HG02840 (cell line): ENCODE measurements around the gene FHOD3.

ENCODE experiments used
- ATAC-seq: cut with Tn5 transposase; IDR thresholded peaks from one replicate; pipeline ENCODE4 v1.9.1; 2021; ENCODE audit warnings: mild to moderate bottlenecking, moderate library complexity, moderate number of reproducible peaks; ENCODE audit not compliant: unreplicated experiment, low FRiP score

FHOD3 gene

DNA sequence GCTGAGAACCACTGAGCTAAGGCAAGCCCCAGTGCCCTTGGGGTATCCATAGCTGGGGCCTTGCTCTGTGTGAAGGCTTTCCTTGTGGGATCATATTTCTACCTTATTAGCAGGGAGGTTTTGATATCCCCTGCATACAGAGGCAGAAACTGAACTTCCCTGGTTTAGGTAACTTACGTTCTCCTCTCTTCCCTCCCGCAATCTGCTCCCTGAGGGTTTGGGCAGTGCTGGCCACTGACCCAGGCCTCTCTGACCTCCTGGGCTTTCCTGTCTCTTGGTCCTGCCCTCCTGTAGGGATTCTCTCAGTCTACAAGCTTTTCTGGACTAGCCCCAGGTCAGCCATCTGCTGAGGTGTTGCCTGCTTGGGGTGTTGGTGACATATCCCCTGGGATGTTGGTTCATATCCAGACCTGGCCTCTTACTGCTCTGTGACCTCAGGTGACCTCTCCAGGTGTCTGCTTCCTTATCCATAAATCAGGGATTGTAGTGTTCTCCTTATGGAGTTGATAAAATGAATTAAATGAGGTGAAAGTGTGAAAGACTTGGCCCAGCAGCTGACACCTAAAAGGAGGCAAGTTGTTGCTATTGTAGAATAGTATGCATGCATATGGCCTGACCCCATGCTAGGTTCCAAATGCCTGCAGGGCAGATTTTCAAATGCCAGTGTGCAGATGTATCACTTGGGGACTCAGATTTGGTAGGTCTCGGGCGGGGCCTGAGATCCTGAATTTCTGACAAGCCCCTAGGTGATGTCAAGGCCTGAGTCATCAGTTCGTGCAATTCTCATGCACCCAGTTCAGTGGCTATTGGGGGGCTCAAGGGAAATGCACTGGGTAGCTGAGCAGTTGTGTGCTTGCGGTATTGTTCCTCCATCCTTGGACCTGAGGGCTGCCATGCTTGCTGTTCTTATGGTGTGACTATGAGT, 106.6 kb downstream of the FHOD3 start:
- ATAC-seq: no peak

GRCh38 chr18:36405611-36406010, 108.1 kb downstream of the FHOD3 start:
- ATAC-seq: no peak

DNA sequence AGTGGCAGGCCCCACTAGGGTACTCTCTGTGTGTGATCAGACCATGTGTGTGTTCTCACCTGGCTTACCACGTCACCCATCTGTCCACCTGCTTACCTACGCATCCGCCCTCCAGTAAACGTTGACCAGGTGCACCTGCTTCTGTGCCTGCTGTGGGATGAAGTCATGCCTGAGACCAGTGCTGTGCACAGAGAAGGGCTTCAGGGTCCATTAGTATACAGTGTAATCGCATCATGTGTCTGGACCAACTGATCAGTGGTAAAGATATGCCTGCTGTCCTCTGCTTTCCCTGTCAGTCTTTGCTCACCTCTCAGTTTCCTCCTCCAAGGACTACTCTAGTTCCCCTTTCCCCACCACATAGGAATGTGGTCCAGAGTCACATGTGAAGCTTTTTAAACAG, 109.3 kb downstream of the FHOD3 start:
- ATAC-seq: no peak

GRCh38 chr18:36408606-36409005, 111.1 kb downstream of the FHOD3 start:
- no peak for ATAC-seq

DNA sequence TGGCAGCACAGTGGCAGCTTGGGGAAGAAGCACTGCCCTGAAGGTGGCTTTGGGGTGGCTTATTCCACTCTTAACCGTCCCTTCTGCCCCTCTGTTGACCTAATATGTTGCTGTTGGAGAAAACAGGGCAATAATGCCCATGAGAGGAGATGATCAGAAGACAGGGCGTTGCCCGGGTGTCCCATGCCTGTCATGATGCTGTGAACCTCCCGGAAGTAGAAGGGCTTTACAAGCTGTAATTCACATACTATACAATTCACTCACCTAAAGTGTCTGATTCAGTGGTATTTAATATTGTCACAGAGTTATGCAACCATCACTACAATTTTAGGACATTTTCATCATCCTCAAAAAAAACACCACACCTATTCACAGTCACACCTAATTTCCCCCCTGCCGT, 112.3 kb downstream of the FHOD3 start:
- no peak for ATAC-seq

- no peak for ATAC-seq
Measured at GRCh38 chr18:36410346-36410745, 112.8 kb downstream of the FHOD3 start.

GRCh38 chr18:36411745-36412168, 114.2 kb downstream of the FHOD3 start:
- ATAC-seq: no peak

DNA sequence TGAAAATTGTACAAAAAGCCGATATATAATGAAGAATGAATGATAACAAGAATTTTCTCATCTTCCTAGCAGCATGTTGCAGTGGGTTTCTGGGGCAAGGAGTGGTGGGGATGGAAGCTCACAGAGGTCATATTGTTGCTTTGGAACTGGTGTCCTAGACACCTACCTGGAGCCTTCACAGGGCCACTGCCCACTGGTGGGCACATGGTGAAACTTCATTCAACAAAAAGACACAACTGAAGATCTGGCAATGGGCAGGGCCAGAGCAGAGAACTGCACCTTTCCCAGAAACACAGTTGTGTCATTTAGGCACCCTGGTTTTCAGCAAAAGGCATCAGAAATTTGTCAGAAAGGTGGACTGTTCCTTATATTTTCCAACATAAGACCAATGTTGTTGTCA, 115.3 kb downstream of the FHOD3 start:
- no peak for ATAC-seq

GRCh38 chr18:36415171-36415570, 117.7 kb downstream of the FHOD3 start:
- ATAC-seq: no peak

DNA sequence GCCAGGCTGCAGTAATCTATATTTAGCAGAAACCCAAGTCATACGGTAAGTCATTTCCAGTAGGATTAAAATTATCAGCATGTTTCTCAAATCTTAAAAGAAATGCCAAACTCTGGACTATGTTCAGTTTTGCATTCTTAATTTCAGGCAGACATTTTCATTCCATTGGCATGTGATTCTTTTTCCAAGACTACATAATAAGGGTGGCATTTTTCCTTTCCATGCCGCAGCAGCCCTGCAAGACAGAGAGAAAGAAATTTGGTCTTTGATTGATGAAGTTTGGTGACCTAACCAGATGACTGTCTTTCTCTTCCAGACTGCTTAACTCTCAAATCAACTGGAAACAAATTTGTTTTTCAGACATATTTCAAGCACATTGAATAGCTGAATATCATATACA, 118.1 kb downstream of the FHOD3 start:
- ATAC-seq: no peak

DNA sequence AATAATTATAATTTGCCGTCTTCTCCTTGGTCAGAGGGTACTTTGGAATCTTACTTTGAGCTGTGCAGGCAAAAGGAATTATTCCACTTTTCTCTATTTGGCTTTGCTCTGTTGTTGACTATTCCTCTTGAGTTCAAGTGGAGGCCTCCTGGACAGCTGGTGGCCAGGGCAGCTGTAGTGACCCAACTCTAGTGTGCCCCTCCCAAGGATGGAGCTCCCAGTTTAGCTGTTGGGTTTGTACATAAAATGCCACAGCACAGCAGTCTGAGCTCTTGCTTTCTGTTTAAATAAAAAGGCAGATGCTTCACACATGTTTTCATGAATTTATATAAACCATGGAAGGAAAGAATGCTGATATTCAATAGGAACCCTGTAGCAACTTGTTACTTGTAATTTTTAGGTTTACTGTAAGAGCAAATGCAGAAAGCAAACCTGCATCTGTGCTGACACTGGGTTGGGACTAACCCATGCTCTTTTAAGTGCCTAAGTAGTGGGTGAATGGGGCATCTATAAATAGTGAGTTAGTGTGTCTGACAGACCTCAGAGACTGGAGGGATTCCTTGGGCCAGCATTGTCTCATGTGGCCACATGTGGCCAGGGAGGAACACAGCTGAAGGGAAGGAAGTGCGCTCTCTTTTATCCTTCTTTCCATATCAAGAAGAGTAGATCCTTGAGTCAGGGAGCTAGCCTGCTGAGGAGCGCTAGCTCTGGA, 121.8 kb downstream of the FHOD3 start:
- no peak for ATAC-seq

DNA sequence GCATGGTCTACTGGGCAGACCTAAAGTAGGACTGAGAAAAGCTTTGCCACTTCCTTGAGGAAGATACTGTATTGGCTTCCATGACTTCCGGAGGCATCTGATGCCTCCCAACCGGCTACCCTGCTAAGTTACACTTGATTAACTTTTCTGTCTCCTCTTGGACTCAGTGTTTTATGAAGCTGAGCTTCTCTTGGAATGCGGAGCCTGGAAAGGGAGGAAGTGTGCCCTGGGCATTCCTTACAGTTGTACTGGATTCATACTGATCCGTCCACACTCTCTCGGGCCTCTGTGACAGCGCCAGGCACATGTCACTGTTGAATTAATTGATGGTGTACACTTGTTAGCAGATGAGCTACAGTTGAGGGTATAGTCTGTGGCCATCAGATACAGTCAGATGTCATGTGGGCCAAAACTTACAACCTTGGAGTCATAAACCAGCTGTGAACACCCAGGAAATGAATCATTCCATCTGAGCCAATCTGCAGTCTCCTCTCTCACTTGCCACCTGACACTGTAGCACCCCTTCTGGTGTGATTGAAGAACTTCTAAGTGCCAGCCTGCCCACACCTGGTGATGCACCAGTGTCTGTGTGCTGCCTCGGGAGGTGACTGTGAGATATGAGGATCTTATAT, 122.5 kb downstream of the FHOD3 start:
- ATAC-seq: no peak

DNA sequence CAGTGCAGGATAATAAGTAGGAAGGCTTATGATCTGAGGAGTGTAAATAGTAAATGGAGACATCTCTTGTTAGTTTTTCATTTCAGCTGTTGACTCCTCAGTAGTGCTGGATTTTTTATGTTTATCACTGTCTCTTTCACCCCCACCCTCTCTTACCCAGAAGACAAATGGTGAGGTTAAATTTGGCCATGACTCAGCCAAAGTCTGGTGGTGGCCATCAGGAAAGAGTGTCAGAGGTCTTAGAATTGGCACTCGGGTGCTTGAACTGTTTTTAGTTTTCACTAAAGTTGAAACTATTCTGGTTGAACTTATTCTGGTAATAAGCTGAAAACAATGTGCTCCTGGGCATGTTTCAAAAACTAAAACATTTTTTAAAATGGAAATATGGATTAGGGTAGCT, 123.3 kb downstream of the FHOD3 start:
- ATAC-seq: no peak

GRCh38 chr18:36424741-36425142, 127.2 kb downstream of the FHOD3 start:
- no peak for ATAC-seq

- ATAC-seq: no peak
Measured at GRCh38 chr18:36427369-36427768, 129.9 kb downstream of the FHOD3 start.

- ATAC-seq: no peak
Measured at GRCh38 chr18:36427831-36428230, 130.3 kb downstream of the FHOD3 start.

DNA sequence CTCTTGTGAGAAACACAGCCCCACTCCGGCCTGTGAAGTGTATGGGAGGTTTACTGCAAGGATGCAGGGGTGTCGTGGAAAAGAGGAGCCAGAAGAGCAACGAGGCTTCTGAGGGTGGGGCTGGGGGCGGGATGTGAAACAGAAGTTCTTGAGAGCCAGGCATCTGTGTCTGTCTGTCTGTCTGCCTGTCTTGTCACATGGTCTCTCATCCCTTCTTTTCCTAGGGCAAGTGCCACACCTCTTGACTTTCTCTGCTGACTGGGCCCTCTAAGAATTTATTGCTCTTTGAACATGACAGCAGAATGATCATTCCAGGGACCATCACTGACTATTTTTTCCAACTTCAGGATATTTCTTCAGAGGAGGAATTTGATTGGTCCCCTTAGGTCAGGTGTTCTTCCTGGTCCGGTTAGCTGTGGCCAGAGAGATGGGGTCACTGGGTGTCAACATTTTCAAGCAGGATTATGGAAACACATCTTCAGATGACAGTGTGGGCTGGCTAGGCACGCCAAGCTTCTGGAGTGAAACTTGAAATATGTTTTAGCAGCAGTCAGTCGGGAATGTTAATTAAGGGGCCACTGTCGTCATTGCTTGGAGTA, 131.0 kb downstream of the FHOD3 start:
- no peak for ATAC-seq

- ATAC-seq: no peak
Measured at GRCh38 chr18:36432880-36433555, 135.5 kb downstream of the FHOD3 start.

GRCh38 chr18:36436387-36436786, 138.9 kb downstream of the FHOD3 start:
- no peak for ATAC-seq

DNA sequence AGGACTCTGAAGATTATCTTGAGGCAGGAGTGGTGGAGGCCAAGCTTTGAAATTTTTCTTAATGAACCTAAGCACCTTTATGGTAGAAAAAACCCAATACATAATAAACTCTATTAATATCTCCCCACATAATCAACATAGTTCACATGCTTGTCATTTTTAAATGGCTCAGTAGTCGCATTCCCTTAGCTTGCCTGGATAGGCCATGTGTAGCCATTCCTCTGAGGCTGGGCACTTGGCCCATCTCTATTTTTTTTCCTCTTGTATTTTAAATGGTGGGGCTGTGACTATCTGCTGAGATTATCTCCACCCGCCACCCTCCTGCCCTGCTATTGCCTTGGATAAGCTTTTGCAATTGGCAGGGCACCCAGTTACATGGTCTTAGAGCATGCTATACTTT, 143.1 kb downstream of the FHOD3 start:
- ATAC-seq: no peak
